H9 (cell line): Measurements from ENCODE around the gene PRIM2. TPM values are rescaled to one million over a fixed set of nuclear protein-coding genes. Genes with fewer than 3 reads are reported as not detected.

ENCODE experiments used
- DNase-seq: peaks from one replicate; pipeline ENCODE4 v3.0.0-alpha.2; 2017
- H2AFZ ChIP-seq: one replicate; pipeline ENCODE4 v1.6.1; 2013; ENCODE audit warnings: mild to moderate bottlenecking, low read length, control low read depth, moderate library complexity
- H2AK5ac ChIP-seq: 2 replicates; pipeline ENCODE4 v1.6.1; 2013; ENCODE audit warnings: low read length, control low read depth, mixed read lengths; ENCODE audit not compliant: insufficient read length
- H2BK120ac ChIP-seq: one replicate; pipeline ENCODE4 v1.6.1; 2013; ENCODE audit warnings: low read depth, mild to moderate bottlenecking, low read length, control low read depth, inconsistent platforms; ENCODE audit not compliant: poor library complexity, severe bottlenecking
- H2BK12ac ChIP-seq: 2 replicates; pipeline ENCODE4 v1.6.1; 2013; ENCODE audit warnings: low read length, control low read depth, mixed read lengths, low read depth; ENCODE audit not compliant: insufficient read length
- H2BK15ac ChIP-seq: 2 replicates; pipeline ENCODE4 v1.6.1; 2013; ENCODE audit warnings: low read depth, low read length, control low read depth
- H2BK20ac ChIP-seq: one replicate; pipeline ENCODE4 v1.6.1; 2013; ENCODE audit warnings: low read depth, mild to moderate bottlenecking, low read length, control low read depth, inconsistent platforms; ENCODE audit not compliant: poor library complexity, severe bottlenecking
- H2BK5ac ChIP-seq: 2 replicates; pipeline ENCODE4 v1.6.1; 2013; ENCODE audit warnings: low read length, control low read depth, mixed read lengths; ENCODE audit not compliant: insufficient read length
- H3K14ac ChIP-seq: 2 replicates; pipeline ENCODE4 v1.6.1; 2013; ENCODE audit warnings: low read length, control low read depth; ENCODE audit not compliant: insufficient read depth
- H3K18ac ChIP-seq: 2 replicates; pipeline ENCODE4 v1.6.1; 2013; ENCODE audit warnings: low read depth, mild to moderate bottlenecking, mixed read lengths, low read length, control low read depth; ENCODE audit not compliant: insufficient read length
- H3K23ac ChIP-seq: 2 replicates; pipeline ENCODE4 v1.6.1; 2013; ENCODE audit warnings: low read length, control low read depth, mixed read lengths, low read depth; ENCODE audit not compliant: insufficient read length
- H3K23me2 ChIP-seq: 2 replicates; pipeline ENCODE4 v1.6.1; 2013; ENCODE audit warnings: low read depth, mild to moderate bottlenecking, mixed read lengths, low read length, control low read depth; ENCODE audit not compliant: insufficient read length, poor library complexity, severe bottlenecking
- H3K27ac ChIP-seq: 2 replicates; pipeline ENCODE4 v1.5.1; 2013; ENCODE audit warnings: low read length, control low read depth, mixed read lengths, low read depth; ENCODE audit not compliant: insufficient read length
- H3K27me3 ChIP-seq: 2 replicates; pipeline ENCODE4 v1.6.1; 2013; ENCODE audit warnings: low read length, control low read depth, inconsistent platforms; ENCODE audit not compliant: insufficient read depth
- H3K4ac ChIP-seq: 2 replicates; pipeline ENCODE4 v1.6.1; 2013; ENCODE audit warnings: low read depth, mild to moderate bottlenecking, control low read depth, inconsistent platforms, low read length, moderate library complexity
- H3K4me1 ChIP-seq: 2 replicates; pipeline ENCODE4 v1.6.1; 2013; ENCODE audit warnings: low read length, control low read depth, inconsistent platforms; ENCODE audit not compliant: insufficient read depth
- H3K4me2 ChIP-seq: 2 replicates; pipeline ENCODE4 v1.6.1; 2013; ENCODE audit warnings: low read length, control low read depth, mixed read lengths; ENCODE audit not compliant: insufficient read length, insufficient read depth
- H3K56ac ChIP-seq: 2 replicates; pipeline ENCODE4 v1.6.1; 2013; ENCODE audit warnings: low read depth, mild to moderate bottlenecking, mixed read lengths, low read length, control low read depth; ENCODE audit not compliant: insufficient read length
- H3K79me1 ChIP-seq: 2 replicates; pipeline ENCODE4 v1.6.1; 2013; ENCODE audit warnings: low read depth, mild to moderate bottlenecking, moderate library complexity, low read length, control low read depth, inconsistent platforms; ENCODE audit not compliant: insufficient read depth, poor library complexity, severe bottlenecking
- H3K79me2 ChIP-seq: 2 replicates; pipeline ENCODE4 v1.6.1; 2013; ENCODE audit warnings: low read length, control low read depth, inconsistent platforms; ENCODE audit not compliant: insufficient read depth
- H3K9ac ChIP-seq: 2 replicates; pipeline ENCODE4 v1.6.1; 2013; ENCODE audit warnings: low read length, control low read depth, mixed read lengths; ENCODE audit not compliant: insufficient read length; ENCODE audit errors: extremely low read depth
- H3K9me3 ChIP-seq: one replicate; pipeline ENCODE4 v1.6.1; 2013; ENCODE audit warnings: low read depth, low read length, inconsistent platforms; ENCODE audit not compliant: control insufficient read depth
- H3T11ph ChIP-seq: one replicate; pipeline ENCODE4 v1.6.1; 2013; ENCODE audit warnings: mild to moderate bottlenecking, low read length, control low read depth, inconsistent platforms
- H4K20me1 ChIP-seq: one replicate; pipeline ENCODE4 v1.6.1; 2013; ENCODE audit not compliant: control insufficient read depth, insufficient read length, insufficient read depth
- H4K5ac ChIP-seq: 2 replicates; pipeline ENCODE4 v1.6.1; 2013; ENCODE audit warnings: low read depth, mild to moderate bottlenecking, mixed read lengths, low read length, control low read depth; ENCODE audit not compliant: insufficient read length
- H4K8ac ChIP-seq: replicated peaks from 2 replicates; pipeline ENCODE4 v1.6.1; 2013; ENCODE audit warnings: low read length, control low read depth, mixed read lengths, low read depth; ENCODE audit not compliant: insufficient read length
- H4K91ac ChIP-seq: 2 replicates; pipeline ENCODE4 v1.6.1; 2013; ENCODE audit warnings: low read depth, mild to moderate bottlenecking, moderate library complexity, mixed read lengths, low read length, control low read depth; ENCODE audit not compliant: insufficient read length
- H3K27ac Mint-ChIP-seq, 3 experiments: 2 replicates in 2 of 3; 3 replicates in 1 of 3; pipeline ENCODE4 v1.8.0; 2020 to 2021; ENCODE audit warnings: mixed read lengths in 3 of 3, mild to moderate bottlenecking in 1 of 3, moderate library complexity in 1 of 3
- H3K27me3 Mint-ChIP-seq: 2 replicates; pipeline ENCODE4 v1.8.0; 2021; ENCODE audit warnings: low read depth, mild to moderate bottlenecking, moderate library complexity, mixed read lengths
- H3K36me3 Mint-ChIP-seq, 3 experiments: 2 replicates in 2 of 3; 3 replicates in 1 of 3; pipeline ENCODE4 v1.8.0; 2020 to 2021; ENCODE audit warnings: low read depth in 3 of 3, mixed read lengths in 3 of 3; ENCODE audit not compliant: insufficient read depth in 1 of 3
- H3K4me1 Mint-ChIP-seq, 2 experiments: 2 replicates each; pipeline ENCODE4 v1.8.0; 2020; ENCODE audit warnings: mixed read lengths in 2 of 2
- H3K4me3 Mint-ChIP-seq, 2 experiments: 2 replicates in 1 of 2; 3 replicates in 1 of 2; pipeline ENCODE4 v1.8.0; 2020 to 2021; ENCODE audit warnings: mild to moderate bottlenecking in 2 of 2, mixed read lengths in 2 of 2, moderate library complexity in 1 of 2
- H3K9me3 Mint-ChIP-seq, 2 experiments: 2 replicates in 1 of 2; 3 replicates in 1 of 2; pipeline ENCODE4 v1.8.0; 2020; ENCODE audit warnings: mild to moderate bottlenecking in 2 of 2, mixed read lengths in 2 of 2, moderate library complexity in 1 of 2
- total RNA-seq: library from RNA; stranded (reverse); gene quantifications from 2 replicates; pipeline ENCODE4 v1.2.1, GENCODE V29; 2021
- TF ChIP-seq, protein P1 (sequence below): fragments of 200-600 bp; sonication (generic); conservative IDR thresholded peaks from 3 replicates; pipeline ENCODE4 v1.8.0; 2021; ENCODE audit warnings: antibody characterized with exemption, mild to moderate bottlenecking

The PRIM2 gene
- total RNA-seq, 1 experiment from 2014 or later, result 43.0 TPM

- no peak overlapping the region for H2BK120ac ChIP-seq
Observed at GRCh38 chr6:57276946-57277345, 40.5 kb upstream of the PRIM2 start.

More at GRCh38 chr6:57276946-57277345, 40.5 kb upstream of the PRIM2 start:
- Mint-ChIP-seq H3K27ac (no peak overlapping the region), H3K36me3 (peaks cover 4 to 21% (median 18%) of the 10 kb centered on the region in 3 experiments; a peak in 6 of 7 replicates), H3K9me3 (peaks cover 29 to 33% of the 10 kb centered on the region in 2 experiments), H3K4me1 (no peaks in the 10 kb centered on the region), H3K27me3 (peaks cover 2% of the 10 kb centered on the region; the same call in 1 of the 2 replicates), H3K4me3 (no peak overlapping the region)
- Histone ChIP-seq H2AFZ (no peak overlapping the region), H3K9ac (no peak overlapping the region), H2BK12ac (no peak overlapping the region), H4K20me1 (no peaks in the 10 kb centered on the region), H3T11ph (no peak overlapping the region), H3K4me2 (no peak overlapping the region), H2BK15ac (no peak overlapping the region), H3K4ac (no peak overlapping the region), H3K79me1 (no peaks in the 10 kb centered on the region), H3K14ac (no peak overlapping the region), H3K56ac (no peak overlapping the region), H2AK5ac (no peak overlapping the region), H3K23ac (no peak overlapping the region), H3K23me2 (no peaks in the 10 kb centered on the region), H4K5ac (no peak overlapping the region), H2BK20ac (no peak overlapping the region), H3K18ac (no peak overlapping the region), H4K8ac (no peak overlapping the region), H2BK5ac (no peak overlapping the region), H3K79me2 (no peaks in the 10 kb centered on the region), H3K9me3 (no peaks in the 10 kb centered on the region), H3K27me3 (no peaks in the 10 kb centered on the region), H3K4me1 (no peaks in the 10 kb centered on the region), H3K27ac (no peak overlapping the region), H4K91ac (no peak overlapping the region)
- DNase-seq, result no peak
- TF ChIP-seq, protein P1, sequence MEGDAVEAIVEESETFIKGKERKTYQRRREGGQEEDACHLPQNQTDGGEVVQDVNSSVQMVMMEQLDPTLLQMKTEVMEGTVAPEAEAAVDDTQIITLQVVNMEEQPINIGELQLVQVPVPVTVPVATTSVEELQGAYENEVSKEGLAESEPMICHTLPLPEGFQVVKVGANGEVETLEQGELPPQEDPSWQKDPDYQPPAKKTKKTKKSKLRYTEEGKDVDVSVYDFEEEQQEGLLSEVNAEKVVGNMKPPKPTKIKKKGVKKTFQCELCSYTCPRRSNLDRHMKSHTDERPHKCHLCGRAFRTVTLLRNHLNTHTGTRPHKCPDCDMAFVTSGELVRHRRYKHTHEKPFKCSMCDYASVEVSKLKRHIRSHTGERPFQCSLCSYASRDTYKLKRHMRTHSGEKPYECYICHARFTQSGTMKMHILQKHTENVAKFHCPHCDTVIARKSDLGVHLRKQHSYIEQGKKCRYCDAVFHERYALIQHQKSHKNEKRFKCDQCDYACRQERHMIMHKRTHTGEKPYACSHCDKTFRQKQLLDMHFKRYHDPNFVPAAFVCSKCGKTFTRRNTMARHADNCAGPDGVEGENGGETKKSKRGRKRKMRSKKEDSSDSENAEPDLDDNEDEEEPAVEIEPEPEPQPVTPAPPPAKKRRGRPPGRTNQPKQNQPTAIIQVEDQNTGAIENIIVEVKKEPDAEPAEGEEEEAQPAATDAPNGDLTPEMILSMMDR, result no peak
